HepG2 (cell line): ENCODE measurements around the gene ZNF280A. TPM values are rescaled to one million over a fixed set of nuclear protein-coding genes. Genes with fewer than 3 reads are reported as not detected.

Experiments
- ATAC-seq: fragments of 200-7000 bp; cut with Tn5 transposase; 3 replicates; pipeline ENCODE4 v1.9.1; 2020; ENCODE audit warnings: mild to moderate bottlenecking, moderate library complexity
- BruUV-seq: library from RNA; stranded (reverse); fragments of 400-500 nt; replicated peaks from 2 replicates; lab custom pipeline; 2021; lab: Mats Ljungman, UMichigan
- CTCF ChIA-PET: fragments of 300-600 bp; formaldehyde crosslinking; extraction: SDS; loops from one replicate; lab custom pipeline; 2021; ENCODE audit warnings: low total read pairs, inconsistent platforms, low intra/inter-chr PET ratio; lab: Yijun Ruan, JAX
- POLR2A ChIA-PET: fragments of 350-600 bp; sonication (Branson Sonifier 250); formaldehyde crosslinking; loops from one replicate; lab custom pipeline; 2020; ENCODE audit warnings: antibody characterized with exemption, inconsistent platforms; lab: Yijun Ruan, JAX
- DNase-seq: peaks from one replicate; pipeline ENCODE4 v3.0.0-alpha.2; 2015; ENCODE audit warnings: low spot score
- FAIRE-seq: peaks from 3 replicates; lab custom pipeline; 2011; peaks lifted over from hg19 to GRCh38; lab: Jason Lieb, UNC
- H2AFZ ChIP-seq: one replicate; pipeline ENCODE4 v1.6.1; 2011; ENCODE audit warnings: low read length, inconsistent platforms
- H3K27ac ChIP-seq: fragments of 300-600 bp; 3 replicates; pipeline ENCODE4 v1.8.0; 2011; ENCODE audit warnings: mixed run types, mild to moderate bottlenecking, mixed read lengths, low read length, inconsistent platforms; ENCODE audit not compliant: insufficient read depth; ENCODE audit errors: extremely low read length
- H3K27me3 ChIP-seq, 2 experiments: fragments of 200-600 bp in 1 of 2; 2 replicates in 1 of 2; 3 replicates in 1 of 2; pipeline versions ENCODE4 v1.6.0 to v1.8.0; 2011; ENCODE audit warnings: low read length in 2 of 2, mild to moderate bottlenecking in 2 of 2, moderate library complexity in 2 of 2, inconsistent platforms in 1 of 2; ENCODE audit not compliant: insufficient read depth in 2 of 2, control insufficient read depth in 1 of 2
- H3K36me3 ChIP-seq, 2 experiments: fragments of 200-600 bp in 1 of 2; replicated peaks in 1 of 2; 2 replicates in 1 of 2; 3 replicates in 1 of 2; pipeline versions ENCODE4 v1.5.1 to v1.8.0; 2011; ENCODE audit warnings: low read length in 2 of 2, inconsistent platforms in 1 of 2; ENCODE audit not compliant: insufficient read depth in 2 of 2, control insufficient read depth in 1 of 2
- H3K4me1 ChIP-seq: 2 replicates; pipeline ENCODE4 v1.5.1; 2012; ENCODE audit warnings: low read length, inconsistent platforms; ENCODE audit not compliant: insufficient read depth
- H3K4me2 ChIP-seq: 2 replicates; pipeline ENCODE4 v1.6.0; 2011; ENCODE audit warnings: low read depth, low read length, inconsistent platforms
- H3K4me3 ChIP-seq, 3 experiments: fragments of 200-600 bp in 1 of 3; sonication (generic), shearing (Covaris generic) in 1 of 3; replicated peaks in 1 of 3; 2 replicates each; pipeline ENCODE4 v1.5.1; 2011 to 2016; ENCODE audit warnings: low read length in 3 of 3, inconsistent platforms in 2 of 3, low read depth in 2 of 3, mild to moderate bottlenecking in 2 of 3, control low read depth in 1 of 3, mixed read lengths in 1 of 3; ENCODE audit not compliant: insufficient read depth in 1 of 3
- H3K79me2 ChIP-seq: one replicate; pipeline ENCODE4 v1.6.1; 2011; ENCODE audit warnings: low read length, inconsistent platforms; ENCODE audit not compliant: insufficient read depth
- H3K9ac ChIP-seq: 2 replicates; pipeline ENCODE4 v1.6.0; 2011; ENCODE audit warnings: mild to moderate bottlenecking, low read depth, low read length, inconsistent platforms; ENCODE audit not compliant: insufficient read depth
- H3K9me3 ChIP-seq: 2 replicates; pipeline ENCODE4 v1.5.1; 2012; ENCODE audit warnings: mild to moderate bottlenecking, low read length
- H4K20me1 ChIP-seq: 2 replicates; pipeline ENCODE4 v1.6.0; 2011; ENCODE audit warnings: inconsistent platforms, mild to moderate bottlenecking, low read length, moderate library complexity; ENCODE audit not compliant: insufficient read depth
- CEBPG ChIP-seq: IDR thresholded peaks from 2 replicates; pipeline ENCODE4 v1.6.1; 2016
- NR1H2 ChIP-seq: sonication (generic); formaldehyde crosslinking; IDR thresholded peaks from 2 replicates; pipeline ENCODE4 v1.8.1; 2022; ENCODE audit warnings: low read depth, missing genetic modification reagents, borderline replicate concordance
- ZNF577 ChIP-seq: sonication (generic); formaldehyde crosslinking; IDR thresholded peaks from 2 replicates; pipeline ENCODE4 v1.4.0; 2020; ENCODE audit warnings: mild to moderate bottlenecking, low read depth, missing genetic modification reagents, borderline replicate concordance
- ZNF687 ChIP-seq: sonication (generic); formaldehyde crosslinking; IDR thresholded peaks from 2 replicates; pipeline ENCODE4 v1.5.1; 2020; ENCODE audit warnings: mild to moderate bottlenecking, missing genetic modification reagents, moderate library complexity
- WGBS: methylation state at CpG from one replicate; pipeline ENCODE4 v1.1.6; 2017; ENCODE audit warnings: low lambda C conversion rate; 5-methylcytosine and 5-hydroxymethylcytosine counted together
- in situ Hi-C: cut with HindIII; loops from 2 replicates; pipeline ENCODE4 v1.10.0; 2017; ENCODE audit warnings: low pct_unique_long_range_greater_than_20kb; ENCODE audit not compliant: extremely low pct_ligation_motif_present
- intact Hi-C: fragments of 100-400 bp; cut with micrococcal nuclease; formaldehyde crosslinking; loops from one replicate; pipeline ENCODE4 v1.10.0; 2022; ENCODE audit not compliant: unreplicated experiment
- polyA plus RNA-seq, 8 experiments: library from polyadenylated mRNA; depleted of rRNA in 3 of 8; stranded (reverse) in 7 of 8; unstranded in 1 of 8; fragments of >200 nt; fragmentation: Illumina TruSeq in 4 of 8; extraction: Trizol in 4 of 8; gene quantifications; 2 replicates each; pipeline versions ENCODE4 v1.2.1 to v1.2.3, GENCODE V29; 2011 to 2016; ENCODE audit warnings: low read depth in 4 of 8, missing spikeins in 1 of 8, mixed read lengths in 1 of 8; ENCODE audit not compliant: insufficient read depth in 1 of 8
- total RNA-seq, 5 experiments: library from RNA; depleted of rRNA; stranded (reverse); fragments of >200 nt; fragmentation: Illumina TruSeq; extraction: Trizol; gene quantifications; 2 replicates each; pipeline ENCODE4 v1.2.3, GENCODE V29; 2016; ENCODE audit warnings: low read depth in 1 of 5

The ZNF280A gene
- total and polyA plus RNA-seq, 2 of the 13 experiments (the other 11 are each of a cell fraction or from before 2014, with no cell fraction given), result 1.4 to 2.9 TPM

GRCh38 chr22:22556995-22557925 lies 37.2 kb upstream of the ZNF280A start:
- Histone ChIP-seq H3K9ac (no peak overlapping the region), H3K4me3 (no peak overlapping the region), H3K27me3 (peaks cover 0 to 1% of the 10 kb centered on the region in 2 experiments; a peak in 1 of 5 replicates), H3K79me2 (no peaks in the 10 kb centered on the region), H3K9me3 (no peaks in the 10 kb centered on the region), H3K27ac (no peak overlapping the region), H3K4me2 (no peak overlapping the region), H3K36me3 (no peaks in the 10 kb centered on the region), H2AFZ (no peak overlapping the region), H3K4me1 (no peaks in the 10 kb centered on the region; the same call in 1 of the 2 replicates), H4K20me1 (no peaks in the 10 kb centered on the region)
- TF ChIP-seq CEBPG (CRISPR knock-in tag), result no peak
- TF ChIP-seq ZNF577, result no peak
- TF ChIP-seq ZNF687 (CRISPR knock-in tag), result peak; percentile 13; the same call in 1 of the 2 replicates
- no peak for TF ChIP-seq NR1H2 (CRISPR knock-in tag)
- FAIRE-seq (no peak), ATAC-seq (no peak), DNase-seq (no peak)
- no TSS peak for BruUV-seq
- in situ Hi-C loops, result no loop called here
- ChIA-PET CTCF (no interaction called here), POLR2A (no interaction called here)
- WGBS, result 67% methylated on average over 36 of the region's 38 CpGs
- intact Hi-C loops, result no loop called here
